Stimulated activated CD4-positive, alpha-beta T cell treated with anti-CD3 and anti-CD28 coated beads, Interleukin-4, amount 100 ng/mL, for 1 hour (primary cell): Measurements from ENCODE around the gene IST1.
"Not testable (repeated sequence)": the region's sequence is repeated elsewhere in the genome, so short reads cannot be mapped to it uniquely, and the experiment has no call there.

Experiments used
- DNase-seq: peaks from one replicate; pipeline ENCODE4 v3.0.0-alpha.2; 2020

IST1 gene

GRCh38 chr16:71882505-71883167 is 12.7 kb upstream of the IST1 start:
- DNase-seq = peak; percentile 54

- DNase-seq = peak; percentile 71
These were observed 12.0 kb upstream of the IST1 start for GRCh38 chr16:71883168-71883848.

- peak; percentile 77 for DNase-seq
These were observed 11.3 kb upstream of the IST1 start, which contains the start of gene ZNF821 for GRCh38 chr16:71883849-71884638. Gene ZNF821 (minus strand): TSS chr16:71884182. CDS start chr16:71879946, 4,236 bp downstream.

GRCh38 chr16:71885261-71885650 is 10.1 kb upstream of the IST1 start:
- DNase-seq = no peak

GRCh38 chr16:71889147-71889546 is 6.2 kb upstream of the IST1 start:
- no peak for DNase-seq

GRCh38 chr16:71893888-71894228 is 1.5 kb upstream of the IST1 start:
- DNase-seq = no peak

GRCh38 chr16:71894229-71894920 is 956 bp upstream of the IST1 start:
- DNase-seq = peak; percentile 18

GRCh38 chr16:71895679-71896365 is 491 bp downstream of the IST1 start:
- DNase-seq = peak; percentile 33

GRCh38 chr16:71896764-71897368 is 1.5 kb downstream of the IST1 start:
- no peak for DNase-seq

GRCh38 chr16:71899171-71899570 is 3.8 kb downstream of the IST1 start:
- DNase-seq = no peak

- no peak for DNase-seq
These were observed 7.5 kb downstream of the IST1 start for GRCh38 chr16:71902656-71903365.

GRCh38 chr16:71903608-71904007 is 8.3 kb downstream of the IST1 start:
- DNase-seq = no peak

- DNase-seq = no peak
These were observed 8.9 kb downstream of the IST1 start for GRCh38 chr16:71904239-71904638.

- not testable (repeated sequence) for DNase-seq
These were observed 10.4 kb downstream of the IST1 start for GRCh38 chr16:71905765-71906164.

GRCh38 chr16:71911121-71911520 is 15.8 kb downstream of the IST1 start:
- DNase-seq = no peak

GRCh38 chr16:71912534-71913275 is 17.4 kb downstream of the IST1 start:
- no peak for DNase-seq

GRCh38 chr16:71914802-71915201 is 19.5 kb downstream of the IST1 start:
- no peak for DNase-seq

- no peak for DNase-seq
These were observed 20.0 kb downstream of the IST1 start for GRCh38 chr16:71915350-71915749.

GRCh38 chr16:71916397-71916920 is 21.1 kb downstream of the IST1 start:
- no peak for DNase-seq

- DNase-seq = no peak
These were observed 22.6 kb downstream of the IST1 start for GRCh38 chr16:71917900-71918299.

GRCh38 chr16:71919035-71919434 is 23.7 kb downstream of the IST1 start:
- no peak for DNase-seq
